Left lung (tissue), 10 donors: ENCODE measurements around the gene HEATR5B. TPM values are rescaled to one million over a fixed set of nuclear protein-coding genes. Genes with fewer than 3 reads are reported as not detected.
A peak's percentile ranks its signal among the peaks of the same experiment; 100 is the strongest.
"Not testable (repeated sequence)": the region's sequence is repeated elsewhere in the genome, so short reads cannot be mapped to it uniquely, and the experiment has no call there.

ENCODE experiments used
- ATAC-seq: fragments of 200-7000 bp; cut with Tn5 transposase; one replicate; pipeline ENCODE4 v1.9.1; 2020; ENCODE audit warnings: moderate library complexity
- DNase-seq, 4 donors: peaks; one replicate each; pipeline ENCODE4 v3.0.0-alpha.2; 2013 to 2020
- H3K27ac ChIP-seq, 2 donors: fragments of 200-600 bp; sonication (generic) in 1 of 2; one replicate each; pipeline versions ENCODE4 v1.5.0 to v1.8.0; 2020 to 2021
- H3K27me3 ChIP-seq, 2 donors: fragments of 200-600 bp; sonication (generic) in 1 of 2; one replicate each; pipeline versions ENCODE4 v1.5.0 to v1.8.0; 2020 to 2021
- H3K36me3 ChIP-seq, 2 donors: fragments of 200-600 bp; sonication (generic) in 1 of 2; one replicate each; pipeline versions ENCODE4 v1.5.0 to v1.8.0; 2020 to 2021
- H3K4me1 ChIP-seq, 2 donors: fragments of 200-600 bp; one replicate each; pipeline ENCODE4 v1.8.0; 2021
- H3K4me3 ChIP-seq, 2 donors: fragments of 200-600 bp; sonication (generic) in 1 of 2; one replicate each; pipeline versions ENCODE4 v1.5.0 to v1.8.0; 2020 to 2021; ENCODE audit warnings: mild to moderate bottlenecking in 1 of 2
- H3K9me3 ChIP-seq, 2 donors: fragments of 200-600 bp; sonication (generic) in 1 of 2; one replicate each; pipeline versions ENCODE4 v1.5.0 to v1.8.0; 2020 to 2021
- intact Hi-C, 2 donors: fragments of 100-400 bp; cut with DNase I; formaldehyde crosslinking; loops; one replicate each; pipeline versions ENCODE4 v1.11.2 to v1.14.2; 2022
- polyA plus RNA-seq, 6 donors: library from polyadenylated mRNA; unstranded; fragments of 120-200 nt; gene quantifications; one replicate each; pipeline ENCODE4 v1.2.1, GENCODE V29; 2013; ENCODE audit not compliant: insufficient read length in 6 of 6
- total RNA-seq, 2 donors: library from RNA; stranded (reverse); fragmentation: NEBNext Ultra II Directional; extraction: Animal tissue kit (Norgen Biotek cat#: 25700); gene quantifications; one replicate each; pipeline ENCODE4 v1.2.1, GENCODE V29; 2021
- TF ChIP-seq, protein P1 (sequence below), 2 donors: fragments of 200-600 bp; sonication (generic) in 1 of 2; IDR thresholded peaks; one replicate each; pipeline versions ENCODE4 v1.5.0 to v1.8.0; 2021; ENCODE audit warnings: antibody characterized with exemption in 2 of 2
- donor health status: DM: no; HTN: yes; CAD: no.
- donor health status: DM: no; HTN: no; CAD: no.

Gene HEATR5B
- total and polyA plus RNA-seq, 8 donors = 21.8 to 33.7 (median 26.1) TPM

DNA sequence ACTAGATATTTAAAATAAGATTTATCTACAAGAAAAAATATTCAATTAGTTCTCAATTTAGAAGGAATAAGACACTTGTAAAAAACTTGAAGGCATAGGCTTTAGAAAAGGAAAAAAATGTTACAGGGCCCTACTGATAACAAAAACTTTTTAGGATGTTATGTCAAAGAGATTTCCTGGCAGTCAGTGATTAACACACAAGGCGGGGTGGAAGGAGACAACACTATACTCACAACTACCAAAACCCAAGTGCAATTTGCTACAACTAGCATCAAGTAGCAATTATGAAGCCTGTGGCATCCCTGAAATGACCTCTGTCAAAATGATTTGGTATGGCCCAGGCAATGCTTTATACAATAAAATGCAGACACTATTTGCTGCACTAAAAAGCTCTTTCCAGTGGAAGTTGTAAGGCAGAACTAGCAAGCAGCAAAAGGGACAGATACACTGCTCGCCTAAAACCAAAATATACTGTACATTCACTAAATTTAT lies 133.1 kb downstream of the HEATR5B start:
- TF ChIP-seq, protein P1, sequence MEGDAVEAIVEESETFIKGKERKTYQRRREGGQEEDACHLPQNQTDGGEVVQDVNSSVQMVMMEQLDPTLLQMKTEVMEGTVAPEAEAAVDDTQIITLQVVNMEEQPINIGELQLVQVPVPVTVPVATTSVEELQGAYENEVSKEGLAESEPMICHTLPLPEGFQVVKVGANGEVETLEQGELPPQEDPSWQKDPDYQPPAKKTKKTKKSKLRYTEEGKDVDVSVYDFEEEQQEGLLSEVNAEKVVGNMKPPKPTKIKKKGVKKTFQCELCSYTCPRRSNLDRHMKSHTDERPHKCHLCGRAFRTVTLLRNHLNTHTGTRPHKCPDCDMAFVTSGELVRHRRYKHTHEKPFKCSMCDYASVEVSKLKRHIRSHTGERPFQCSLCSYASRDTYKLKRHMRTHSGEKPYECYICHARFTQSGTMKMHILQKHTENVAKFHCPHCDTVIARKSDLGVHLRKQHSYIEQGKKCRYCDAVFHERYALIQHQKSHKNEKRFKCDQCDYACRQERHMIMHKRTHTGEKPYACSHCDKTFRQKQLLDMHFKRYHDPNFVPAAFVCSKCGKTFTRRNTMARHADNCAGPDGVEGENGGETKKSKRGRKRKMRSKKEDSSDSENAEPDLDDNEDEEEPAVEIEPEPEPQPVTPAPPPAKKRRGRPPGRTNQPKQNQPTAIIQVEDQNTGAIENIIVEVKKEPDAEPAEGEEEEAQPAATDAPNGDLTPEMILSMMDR (IDR thresholded peaks at IDR 0.05) = no peak
- H3K4me3 ChIP-seq = no peak overlapping the region
- H3K9me3 ChIP-seq = no peaks in the 10 kb centered on the region
- H3K27me3 ChIP-seq = no peaks in the 10 kb centered on the region
- ATAC-seq = no peak
- intact Hi-C loops = no loop called here
- H3K36me3 ChIP-seq = no peaks in the 10 kb centered on the region
- peaks cover 0 to 15% of the 10 kb centered on the region in 2 donors for H3K4me1 ChIP-seq
- DNase-seq = no peak
- no peak overlapping the region for H3K27ac ChIP-seq

DNA sequence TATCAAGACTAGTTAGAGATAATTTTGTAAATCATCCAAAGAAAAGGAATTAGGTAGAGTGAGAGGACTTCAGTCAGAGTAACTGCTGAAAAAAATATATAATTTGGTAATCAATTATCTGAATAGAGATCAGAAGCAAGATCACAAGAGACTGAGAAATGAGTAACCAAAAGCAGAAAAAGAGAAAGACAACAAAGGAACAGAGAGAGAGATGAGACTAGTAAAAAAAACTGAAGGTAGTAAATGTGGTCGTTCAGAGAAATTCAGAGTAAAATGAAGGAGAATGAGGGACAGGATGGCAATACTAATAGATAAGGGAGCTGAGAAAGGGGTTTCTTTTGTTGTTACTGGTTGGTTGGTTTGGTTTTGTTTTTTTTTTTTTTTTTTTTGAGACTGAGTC lies 134.3 kb downstream of the HEATR5B start:
- DNase-seq = no peak

DNA sequence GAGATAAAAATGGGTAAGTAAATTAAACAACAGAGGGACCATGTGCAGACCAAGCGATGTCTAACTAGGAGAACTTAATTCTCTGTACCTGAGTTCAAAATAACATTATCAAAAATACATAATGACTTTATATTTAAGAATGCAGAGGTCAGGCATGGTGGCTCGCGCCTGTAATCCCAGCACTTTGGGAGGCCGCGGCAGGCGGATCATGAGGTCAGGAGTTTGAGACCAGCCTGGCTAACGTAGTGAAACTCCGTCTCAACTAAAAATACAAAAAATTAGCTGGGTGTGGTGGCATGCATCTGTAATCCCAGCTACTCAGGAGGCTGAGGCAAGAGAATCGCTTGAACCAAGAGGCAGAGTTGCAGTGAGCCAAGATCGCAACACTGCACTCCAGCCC lies 138.9 kb downstream of the HEATR5B start:
- H3K9me3 ChIP-seq, H3K4me3 ChIP-seq, H3K36me3 ChIP-seq, H3K4me1 ChIP-seq, ATAC-seq, DNase-seq, intact Hi-C loops, H3K27ac ChIP-seq, H3K27me3 ChIP-seq: not testable (repeated sequence)

More for the DNA sequence above, 134.3 kb downstream of the HEATR5B start:
- TF ChIP-seq, protein P1 (IDR thresholded peaks at IDR 0.05) = no peak
- peaks cover 0 to 15% of the 10 kb centered on the region in 2 donors for H3K4me1 ChIP-seq
- H3K36me3 ChIP-seq = no peaks in the 10 kb centered on the region
- intact Hi-C loops = no loop called here
- no peaks in the 10 kb centered on the region for H3K27me3 ChIP-seq
- H3K27ac ChIP-seq = no peak overlapping the region
- H3K4me3 ChIP-seq = no peak overlapping the region
- ATAC-seq = no peak
- H3K9me3 ChIP-seq = no peaks in the 10 kb centered on the region

DNA sequence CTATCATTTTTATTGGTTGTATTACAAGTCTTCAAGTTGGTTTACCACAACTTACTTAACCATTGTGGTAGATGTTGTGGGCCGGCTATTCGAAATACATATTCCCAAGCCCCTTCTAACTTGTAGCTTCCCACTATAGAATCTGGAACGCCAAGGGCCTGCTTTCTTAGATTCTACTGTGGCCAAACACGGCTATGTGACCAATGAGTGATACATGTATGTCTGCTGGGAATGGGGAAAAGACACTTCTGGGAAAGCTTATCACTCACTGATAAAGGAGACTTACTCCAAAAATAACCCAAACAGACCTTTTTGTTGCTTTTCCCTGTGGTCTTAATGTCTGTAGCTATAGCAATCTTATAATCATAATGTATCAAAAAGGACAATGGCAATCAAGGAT lies 142.3 kb downstream of the HEATR5B start:
- Histone ChIP-seq H3K4me3 (no peak overlapping the region), H3K9me3 (no peaks in the 10 kb centered on the region), H3K27me3 (no peaks in the 10 kb centered on the region), H3K36me3 (no peaks in the 10 kb centered on the region), H3K27ac (no peak overlapping the region), H3K4me1 (no peaks in the 10 kb centered on the region)
- ATAC-seq (no peak), DNase-seq (no peak)
- intact Hi-C loops = no loop called here
- TF ChIP-seq, protein P1 (IDR thresholded peaks at IDR 0.05) = no peak

DNA sequence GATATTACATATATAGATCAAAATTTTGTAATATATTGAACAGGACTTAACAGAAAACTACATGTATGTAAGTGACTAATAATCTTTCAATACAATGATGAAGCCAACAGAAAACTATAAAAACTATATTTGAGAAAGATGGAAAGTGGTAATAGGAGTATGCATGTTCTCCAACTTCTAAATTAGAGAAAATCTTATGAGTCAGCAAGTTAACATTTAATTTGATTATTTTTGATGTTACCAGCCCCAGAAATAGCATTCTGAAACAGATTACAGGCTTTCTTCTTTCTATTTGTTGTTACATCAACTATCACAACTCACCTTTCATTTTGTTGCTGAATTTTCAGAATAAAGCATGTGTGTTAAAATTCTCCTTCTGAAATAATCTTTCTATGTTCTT lies 147.6 kb downstream of the HEATR5B start:
- ATAC-seq, H3K9me3 ChIP-seq, intact Hi-C loops: not testable (repeated sequence)

DNA sequence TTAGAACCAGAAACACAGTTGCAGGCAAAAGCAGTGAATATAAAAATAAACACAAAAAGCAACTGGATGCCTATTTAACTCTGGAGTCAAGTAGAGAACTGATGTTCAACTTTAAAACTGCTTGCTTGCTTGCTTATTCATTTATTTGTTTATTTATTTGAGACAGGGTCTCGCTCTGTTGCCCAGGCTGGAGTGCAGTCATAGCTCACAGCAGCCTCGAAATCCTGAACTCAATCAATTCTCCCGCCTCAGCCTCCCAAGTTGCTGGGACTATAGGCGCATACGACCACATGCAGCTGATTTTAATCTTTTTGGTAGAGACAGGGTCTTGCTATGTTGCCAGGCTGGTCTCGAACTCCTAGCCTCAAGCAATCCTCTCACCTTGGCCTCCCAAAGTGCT lies 152.5 kb downstream of the HEATR5B start:
- ATAC-seq = not testable (repeated sequence)

More for the DNA sequence above, 147.6 kb downstream of the HEATR5B start:
- not testable (repeated sequence) for H3K27me3 ChIP-seq, DNase-seq, H3K4me3 ChIP-seq, H3K27ac ChIP-seq, H3K4me1 ChIP-seq, H3K36me3 ChIP-seq

More for the DNA sequence above, 152.5 kb downstream of the HEATR5B start:
- H3K9me3 ChIP-seq, H3K27me3 ChIP-seq, DNase-seq, intact Hi-C loops, H3K4me1 ChIP-seq, H3K36me3 ChIP-seq, H3K4me3 ChIP-seq: not testable (repeated sequence)
- H3K27ac ChIP-seq = peak overlapping the region in 1 of 2 donors; percentile 42

Other genes starting within 250 kb of the HEATR5B start
- gene STRN, start 117.8 kb downstream of the HEATR5B start, total RNA-seq = 10 to 100 TPM; 25.4 to 27.3 TPM
- 10 to 100 TPM; 19.5 to 27.0 (median 24.9) TPM for gene STRN, start 117.8 kb downstream of the HEATR5B start, polyA plus RNA-seq
- 1 to 10 TPM; 7.8 to 8.1 TPM for gene GPATCH11, start 146 bp upstream of the HEATR5B start, total RNA-seq
- 10 to 100 TPM; 10.3 to 13.0 (median 12.1) TPM for gene GPATCH11, start 146 bp upstream of the HEATR5B start, polyA plus RNA-seq
- 10 to 100 TPM; 53.3 to 54.2 TPM for gene EIF2AK2, start 72.6 kb upstream of the HEATR5B start, total RNA-seq
- gene EIF2AK2, start 72.6 kb upstream of the HEATR5B start, polyA plus RNA-seq = 10 to 100 TPM; 36.1 to 39.3 (median 37.3) TPM
- not detected for gene SULT6B1, start 104.3 kb upstream of the HEATR5B start, total RNA-seq
- gene SULT6B1, start 104.3 kb upstream of the HEATR5B start, polyA plus RNA-seq = 1 to 10 TPM in 1 of 6 donors, not detected in 5; 1.5 TPM
- gene CEBPZOS, start 112.1 kb upstream of the HEATR5B start, total RNA-seq = 10 to 100 TPM; 33.1 to 38.8 TPM
- gene CEBPZOS, start 112.1 kb upstream of the HEATR5B start, polyA plus RNA-seq = 10 to 100 TPM; 47.2 to 54.3 (median 52.1) TPM
- gene CEBPZ, start 147.2 kb upstream of the HEATR5B start, total RNA-seq = 10 to 100 TPM; 36.0 to 42.5 TPM
- 10 to 100 TPM; 68.5 to 81.2 (median 73.2) TPM for gene CEBPZ, start 147.2 kb upstream of the HEATR5B start, polyA plus RNA-seq
- 10 to 100 TPM; 12.3 to 17.4 TPM for gene NDUFAF7, start 147.3 kb upstream of the HEATR5B start, total RNA-seq
- gene NDUFAF7, start 147.3 kb upstream of the HEATR5B start, polyA plus RNA-seq = 10 to 100 TPM; 27.3 to 41.8 (median 31.6) TPM
- gene PRKD3, start 240.5 kb upstream of the HEATR5B start, total RNA-seq = 10 to 100 TPM; 36.2 to 43.7 TPM
- 10 to 100 TPM; 53.6 to 65.8 (median 60.0) TPM for gene PRKD3, start 240.5 kb upstream of the HEATR5B start, polyA plus RNA-seq